Endothelial cell (in vitro differentiated cells): ENCODE measurements around the gene ACADSB. TPM values are rescaled to one million over a fixed set of nuclear protein-coding genes. Genes with fewer than 3 reads are reported as not detected.

ENCODE experiments used
- DNase-seq: peaks from one replicate; pipeline ENCODE4 v3.0.0; 2021; ENCODE audit warnings: low spot score
- H3K27ac Mint-ChIP-seq: one replicate; pipeline ENCODE4 v1.8.0; 2021; ENCODE audit warnings: mixed read lengths, inconsistent platforms; ENCODE audit not compliant: unreplicated experiment
- H3K27me3 Mint-ChIP-seq: one replicate; pipeline ENCODE4 v1.8.0; 2021; ENCODE audit warnings: mild to moderate bottlenecking, moderate library complexity, mixed read lengths, inconsistent platforms; ENCODE audit not compliant: unreplicated experiment
- H3K36me3 Mint-ChIP-seq: one replicate; pipeline ENCODE4 v1.8.0; 2021; ENCODE audit warnings: mild to moderate bottlenecking, low read depth, mixed read lengths, inconsistent platforms; ENCODE audit not compliant: unreplicated experiment
- H3K4me1 Mint-ChIP-seq: one replicate; pipeline ENCODE4 v1.8.0; 2021; ENCODE audit warnings: mild to moderate bottlenecking, mixed read lengths, inconsistent platforms; ENCODE audit not compliant: unreplicated experiment
- H3K4me3 Mint-ChIP-seq: one replicate; pipeline ENCODE4 v1.8.0; 2021; ENCODE audit warnings: mild to moderate bottlenecking, mixed read lengths, inconsistent platforms; ENCODE audit not compliant: unreplicated experiment
- H3K9me3 Mint-ChIP-seq: one replicate; pipeline ENCODE4 v1.8.0; 2021; ENCODE audit warnings: mixed read lengths, inconsistent platforms; ENCODE audit not compliant: unreplicated experiment
- long read RNA-seq: library from polyadenylated mRNA; unstranded; transcript quantifications from one replicate; pipeline ENCODE4 v2.0.0, GENCODE V29; 2020; ENCODE audit not compliant: unreplicated experiment
- total RNA-seq: library from RNA; stranded (reverse); fragmentation: NEBNext Ultra II Directional; extraction: Animal tissue kit (Norgen Biotek cat#: 25700); gene quantifications from one replicate; pipeline ENCODE4 v1.2.1, GENCODE V29; 2021; ENCODE audit not compliant: unreplicated experiment
- TF ChIP-seq, protein P1 (sequence below): fragments of 200-600 bp; sonication (generic); IDR thresholded peaks from one replicate; pipeline ENCODE4 v1.5.0; 2021; ENCODE audit warnings: antibody characterized with exemption; ENCODE audit not compliant: unreplicated experiment

Gene ACADSB
- 35.6 TPM for total RNA-seq
- long read RNA-seq, full-length matches to known transcripts, result 3 of 7 reads
- long read RNA-seq, partial matches to known transcripts, result 1 of 7 reads
- long read RNA-seq, other reads (novel, unspliced or antisense), result 3 of 7 reads

DNA sequence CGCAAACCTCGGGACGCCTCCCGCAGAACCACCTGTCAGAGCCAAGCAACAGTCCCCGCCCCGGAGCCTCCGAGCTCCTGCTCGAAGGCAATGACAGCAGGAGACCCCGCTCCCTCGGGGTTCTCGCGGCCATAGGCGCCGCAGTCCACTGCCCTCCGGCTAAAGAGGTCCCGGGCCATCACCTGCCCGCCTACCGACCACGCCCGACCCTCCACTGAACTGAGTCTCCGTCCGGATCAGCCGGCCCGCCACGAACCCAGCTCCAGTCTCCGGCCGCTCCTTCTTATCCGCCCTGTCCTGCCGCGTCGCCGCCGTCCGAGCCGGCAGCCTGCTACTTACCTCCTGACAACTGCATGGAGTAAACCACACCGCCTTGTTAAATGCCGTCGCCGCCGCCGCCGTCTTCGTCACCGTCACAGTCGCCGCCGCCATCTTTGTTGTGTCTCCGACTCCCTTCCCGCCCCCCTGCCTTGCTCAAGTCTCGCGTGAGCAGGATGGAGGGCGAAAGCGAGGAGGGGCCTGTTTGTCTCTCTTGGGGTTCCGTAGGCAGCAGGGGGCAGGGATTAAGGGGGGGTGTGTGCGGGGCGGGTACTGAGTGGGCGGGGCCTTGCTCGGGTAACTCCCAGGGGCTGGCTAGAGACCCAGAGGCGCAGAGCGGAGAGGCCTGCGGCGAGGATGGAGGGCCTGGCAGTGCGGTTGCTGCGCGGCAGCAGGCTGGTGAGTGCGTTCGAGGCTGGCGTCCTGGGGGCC lies at the start of gene ACADSB, which contains the start of gene IKZF5:
TSS of gene ACADSB (plus strand) at position 652 of the 750 bp plus-strand sequence. CDS start at position 676, 24 bp downstream.
TSS of gene IKZF5 (minus strand) at position 441 of the 750 bp plus-strand sequence. CDS start 10,170 bp downstream, outside the sequence.
- peak within 1 kb of the TSS; percentile 99 for H3K27ac Mint-ChIP-seq
- TF ChIP-seq, protein P1, sequence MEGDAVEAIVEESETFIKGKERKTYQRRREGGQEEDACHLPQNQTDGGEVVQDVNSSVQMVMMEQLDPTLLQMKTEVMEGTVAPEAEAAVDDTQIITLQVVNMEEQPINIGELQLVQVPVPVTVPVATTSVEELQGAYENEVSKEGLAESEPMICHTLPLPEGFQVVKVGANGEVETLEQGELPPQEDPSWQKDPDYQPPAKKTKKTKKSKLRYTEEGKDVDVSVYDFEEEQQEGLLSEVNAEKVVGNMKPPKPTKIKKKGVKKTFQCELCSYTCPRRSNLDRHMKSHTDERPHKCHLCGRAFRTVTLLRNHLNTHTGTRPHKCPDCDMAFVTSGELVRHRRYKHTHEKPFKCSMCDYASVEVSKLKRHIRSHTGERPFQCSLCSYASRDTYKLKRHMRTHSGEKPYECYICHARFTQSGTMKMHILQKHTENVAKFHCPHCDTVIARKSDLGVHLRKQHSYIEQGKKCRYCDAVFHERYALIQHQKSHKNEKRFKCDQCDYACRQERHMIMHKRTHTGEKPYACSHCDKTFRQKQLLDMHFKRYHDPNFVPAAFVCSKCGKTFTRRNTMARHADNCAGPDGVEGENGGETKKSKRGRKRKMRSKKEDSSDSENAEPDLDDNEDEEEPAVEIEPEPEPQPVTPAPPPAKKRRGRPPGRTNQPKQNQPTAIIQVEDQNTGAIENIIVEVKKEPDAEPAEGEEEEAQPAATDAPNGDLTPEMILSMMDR, result no peak
- H3K27me3 Mint-ChIP-seq, result peaks cover 8% of the 10 kb centered on the region
- H3K36me3 Mint-ChIP-seq, result peaks cover 8% of the 10 kb centered on the region
- peak within 1 kb of the TSS; percentile 100 for H3K4me3 Mint-ChIP-seq
- H3K9me3 Mint-ChIP-seq, result no peaks in the 10 kb centered on the region
- peak; percentile 94 for DNase-seq
- peaks cover 22% of the 10 kb centered on the region for H3K4me1 Mint-ChIP-seq

DNA sequence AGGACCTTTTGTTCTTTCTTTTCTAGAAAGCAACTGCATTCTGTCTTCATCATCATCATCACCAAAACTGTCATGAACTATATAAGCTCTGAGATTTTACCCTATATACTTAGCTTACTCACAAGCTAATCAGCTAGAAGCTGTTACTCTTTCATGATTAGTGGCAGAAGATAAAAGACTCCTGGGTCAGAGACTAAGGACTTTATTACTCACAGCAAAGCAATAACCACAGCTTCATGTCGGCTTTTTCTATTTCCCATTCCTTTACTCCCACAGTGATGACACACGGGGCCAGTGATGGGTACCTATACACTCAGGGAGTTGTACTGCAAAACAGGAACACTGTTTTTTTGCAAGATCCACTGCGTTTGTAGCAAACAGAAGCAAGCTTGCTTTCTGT lies 46.4 kb upstream of the ACADSB start:
- TF ChIP-seq, protein P1, result no peak
- H3K4me1 Mint-ChIP-seq, result no peaks in the 10 kb centered on the region
- H3K4me3 Mint-ChIP-seq, result no peak overlapping the region
- no peak overlapping the region for H3K27ac Mint-ChIP-seq
- no peak for DNase-seq
- H3K36me3 Mint-ChIP-seq, result peaks cover 6% of the 10 kb centered on the region
- peaks cover 5% of the 10 kb centered on the region for H3K9me3 Mint-ChIP-seq
- no peaks in the 10 kb centered on the region for H3K27me3 Mint-ChIP-seq

DNA sequence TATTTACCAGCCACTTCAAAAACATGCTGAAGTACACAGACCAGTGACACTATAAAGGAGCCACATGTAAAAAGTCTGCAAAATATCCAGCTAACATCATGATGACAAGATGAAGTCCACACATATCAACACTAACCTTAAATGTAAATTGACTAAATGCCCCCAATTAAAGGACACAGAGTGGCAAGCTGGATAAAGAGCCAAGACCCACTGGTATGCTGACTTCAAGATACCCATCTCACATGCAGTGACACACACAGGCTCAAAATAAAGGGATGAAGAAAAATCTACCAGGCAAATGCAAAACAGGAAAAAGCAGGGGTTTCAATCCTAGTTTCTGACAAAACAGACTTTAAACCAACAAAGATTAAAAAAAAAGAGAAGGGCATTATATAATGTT lies 41.9 kb upstream of the ACADSB start:
- TF ChIP-seq, protein P1, result no peak
- Mint-ChIP-seq H3K36me3 (peaks cover 6% of the 10 kb centered on the region), H3K27ac (no peak overlapping the region), H3K9me3 (peaks cover 9% of the 10 kb centered on the region), H3K4me1 (no peaks in the 10 kb centered on the region), H3K4me3 (no peak overlapping the region), H3K27me3 (peaks cover 1% of the 10 kb centered on the region)
- DNase-seq, result no peak

DNA sequence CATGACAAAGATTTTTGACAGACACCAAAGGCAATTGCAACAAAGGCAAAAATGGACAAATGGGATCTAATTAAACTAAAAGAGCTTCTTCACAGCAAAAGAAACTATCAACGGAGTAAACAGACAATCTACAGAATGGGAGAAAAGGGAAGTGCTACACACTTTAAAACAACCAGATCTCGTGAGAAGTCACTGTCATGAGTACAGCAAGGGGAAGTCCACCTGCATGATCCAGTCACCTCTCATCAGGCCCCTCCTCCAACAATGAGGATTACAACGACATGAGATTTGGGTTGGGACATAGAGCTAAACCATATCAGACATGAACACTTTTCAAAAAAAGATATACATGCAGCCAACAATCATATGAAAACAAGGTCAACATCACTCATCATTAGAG lies 40.1 kb upstream of the ACADSB start:
- Mint-ChIP-seq H3K36me3 (peaks cover 6% of the 10 kb centered on the region), H3K4me1 (no peaks in the 10 kb centered on the region), H3K9me3 (peaks cover 9% of the 10 kb centered on the region), H3K27me3 (peaks cover 1% of the 10 kb centered on the region), H3K4me3 (no peak overlapping the region), H3K27ac (no peak overlapping the region)
- no peak for DNase-seq
- TF ChIP-seq, protein P1, result no peak

DNA sequence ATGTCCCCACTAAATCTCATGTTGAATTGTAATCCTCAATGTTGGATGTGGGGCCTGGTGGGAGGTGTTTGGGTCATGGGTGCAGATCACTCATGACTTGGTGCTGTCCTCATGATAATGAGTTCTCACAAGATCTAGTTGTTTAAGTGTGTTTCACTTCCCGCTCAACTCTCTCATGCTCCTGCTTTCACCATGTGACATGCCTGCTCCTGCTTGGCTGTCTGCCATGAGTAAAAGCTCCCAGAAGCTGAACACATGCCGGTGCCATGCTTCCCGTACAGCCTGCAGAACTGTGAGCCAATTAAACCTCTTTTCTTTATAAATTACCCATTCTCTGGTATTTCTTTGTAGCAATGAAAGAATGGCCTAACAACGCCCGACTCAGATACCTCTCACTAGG lies 34.8 kb upstream of the ACADSB start:
- TF ChIP-seq, protein P1, result no peak
- DNase-seq, result no peak
- Mint-ChIP-seq H3K27me3 (peaks cover 3% of the 10 kb centered on the region), H3K36me3 (no peaks in the 10 kb centered on the region), H3K4me3 (no peak overlapping the region), H3K27ac (no peak overlapping the region), H3K4me1 (no peaks in the 10 kb centered on the region), H3K9me3 (no peaks in the 10 kb centered on the region)
